DND-41 (cell line): ENCODE results near the gene TTLL10.

Experiments used
- CTCF ChIP-seq: IDR thresholded peaks from 2 replicates; pipeline ENCODE4 v1.5.1; 2012; ENCODE audit warnings: borderline replicate concordance, low read length, moderate library complexity, mild to moderate bottlenecking; ENCODE audit not compliant: poor library complexity, severe bottlenecking; ENCODE audit errors: extremely low read depth
- EZH2 ChIP-seq: IDR thresholded peaks from 3 replicates; pipeline ENCODE4 v1.6.1; 2012; ENCODE audit warnings: borderline replicate concordance, low read depth, mild to moderate bottlenecking, moderate library complexity, low read length, inconsistent platforms; ENCODE audit not compliant: severe bottlenecking

GRCh38 chr1:1151306-1151705 lies 22.4 kb upstream of the TTLL10 start:
- TF ChIP-seq CTCF (no peak), EZH2 (no peak)
